ENCODE measurements around the gene CRABP1.

Gene CRABP1

GRCh38 chr15:78396976-78397375 is 56.8 kb downstream of the CRABP1 start:
- Histone ChIP-seq H3K4me3 (ENCODE audit: low read depth, low read length) (no peak overlapping the region), H3K4me1 (no peaks in the 10 kb centered on the region), H3K27me3 (ENCODE audit: control insufficient read depth, insufficient read depth, low read length) (no peaks in the 10 kb centered on the region), H3K9me3 (ENCODE audit: control insufficient read depth, low read length) (no peaks in the 10 kb centered on the region), H3K4me2 (ENCODE audit: low read length) (no peak overlapping the region), H3K27ac (no peak overlapping the region), H3K36me3 (ENCODE audit: control insufficient read depth, insufficient read depth, low read length) (no peaks in the 10 kb centered on the region), H3K9ac (no peak overlapping the region), H2AFZ (no peak overlapping the region), H3K79me2 (no peaks in the 10 kb centered on the region)
- no peak for TF ChIP-seq CTCF (IDR thresholded peaks at IDR 0.05)

GRCh38 chr15:78397382-78397781 is 57.2 kb downstream of the CRABP1 start:
- no peaks in the 10 kb centered on the region for H3K27me3 ChIP-seq (ENCODE audit: control insufficient read depth, insufficient read depth, low read length)
- H3K36me3 ChIP-seq (ENCODE audit: control insufficient read depth, insufficient read depth, low read length): no peaks in the 10 kb centered on the region
- no peak overlapping the region for H2AFZ ChIP-seq
- H3K4me2 ChIP-seq (ENCODE audit: low read length): no peak overlapping the region
- H3K79me2 ChIP-seq: no peaks in the 10 kb centered on the region
- no peaks in the 10 kb centered on the region for H3K9me3 ChIP-seq (ENCODE audit: control insufficient read depth, low read length)
- H3K4me1 ChIP-seq: no peaks in the 10 kb centered on the region
- no peak for TF ChIP-seq CTCF (IDR thresholded peaks at IDR 0.05)
- H3K9ac ChIP-seq: no peak overlapping the region
- H3K4me3 ChIP-seq (ENCODE audit: low read depth, low read length): no peak overlapping the region
- H3K27ac ChIP-seq: no peak overlapping the region
